ENCODE data around the gene KIAA0753.

DNA sequence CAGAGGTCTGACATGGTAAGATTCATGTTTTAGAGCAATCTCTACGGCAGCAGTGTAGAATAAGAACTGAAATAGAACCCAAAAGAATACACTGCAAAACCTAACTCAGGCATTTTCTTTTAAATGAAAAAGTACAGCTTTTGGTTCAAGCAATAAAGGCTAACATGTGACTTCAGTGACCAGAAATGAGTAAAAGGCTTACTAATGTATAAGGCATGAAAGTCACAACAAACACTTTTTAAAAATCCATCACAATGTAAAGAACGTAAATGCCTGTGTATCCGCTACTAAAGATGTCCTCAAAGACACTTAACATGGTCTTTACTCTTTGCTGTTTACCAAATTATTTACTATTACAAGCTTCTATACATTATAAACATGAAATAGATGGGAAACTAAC is 16.6 kb downstream of the KIAA0753 start:
- TF ChIP-seq, protein P1, sequence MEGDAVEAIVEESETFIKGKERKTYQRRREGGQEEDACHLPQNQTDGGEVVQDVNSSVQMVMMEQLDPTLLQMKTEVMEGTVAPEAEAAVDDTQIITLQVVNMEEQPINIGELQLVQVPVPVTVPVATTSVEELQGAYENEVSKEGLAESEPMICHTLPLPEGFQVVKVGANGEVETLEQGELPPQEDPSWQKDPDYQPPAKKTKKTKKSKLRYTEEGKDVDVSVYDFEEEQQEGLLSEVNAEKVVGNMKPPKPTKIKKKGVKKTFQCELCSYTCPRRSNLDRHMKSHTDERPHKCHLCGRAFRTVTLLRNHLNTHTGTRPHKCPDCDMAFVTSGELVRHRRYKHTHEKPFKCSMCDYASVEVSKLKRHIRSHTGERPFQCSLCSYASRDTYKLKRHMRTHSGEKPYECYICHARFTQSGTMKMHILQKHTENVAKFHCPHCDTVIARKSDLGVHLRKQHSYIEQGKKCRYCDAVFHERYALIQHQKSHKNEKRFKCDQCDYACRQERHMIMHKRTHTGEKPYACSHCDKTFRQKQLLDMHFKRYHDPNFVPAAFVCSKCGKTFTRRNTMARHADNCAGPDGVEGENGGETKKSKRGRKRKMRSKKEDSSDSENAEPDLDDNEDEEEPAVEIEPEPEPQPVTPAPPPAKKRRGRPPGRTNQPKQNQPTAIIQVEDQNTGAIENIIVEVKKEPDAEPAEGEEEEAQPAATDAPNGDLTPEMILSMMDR (IDR thresholded peaks at IDR 0.05; ENCODE audit: low read depth, low read length), result no peak
- TF ChIP-seq POLR2A (IDR thresholded peaks at IDR 0.05; ENCODE audit: extremely low read depth, insufficient read length), result no peak

Measured in NB4 (cell line).